ENCODE data around the gene PEAK3. TPM values are rescaled to one million over a fixed set of nuclear protein-coding genes. Genes with fewer than 3 reads are reported as not detected.

The PEAK3 gene
- polyA plus RNA-seq, 1 of the 3 experiments (the other 2 are of a cell fraction) = not detected

DNA sequence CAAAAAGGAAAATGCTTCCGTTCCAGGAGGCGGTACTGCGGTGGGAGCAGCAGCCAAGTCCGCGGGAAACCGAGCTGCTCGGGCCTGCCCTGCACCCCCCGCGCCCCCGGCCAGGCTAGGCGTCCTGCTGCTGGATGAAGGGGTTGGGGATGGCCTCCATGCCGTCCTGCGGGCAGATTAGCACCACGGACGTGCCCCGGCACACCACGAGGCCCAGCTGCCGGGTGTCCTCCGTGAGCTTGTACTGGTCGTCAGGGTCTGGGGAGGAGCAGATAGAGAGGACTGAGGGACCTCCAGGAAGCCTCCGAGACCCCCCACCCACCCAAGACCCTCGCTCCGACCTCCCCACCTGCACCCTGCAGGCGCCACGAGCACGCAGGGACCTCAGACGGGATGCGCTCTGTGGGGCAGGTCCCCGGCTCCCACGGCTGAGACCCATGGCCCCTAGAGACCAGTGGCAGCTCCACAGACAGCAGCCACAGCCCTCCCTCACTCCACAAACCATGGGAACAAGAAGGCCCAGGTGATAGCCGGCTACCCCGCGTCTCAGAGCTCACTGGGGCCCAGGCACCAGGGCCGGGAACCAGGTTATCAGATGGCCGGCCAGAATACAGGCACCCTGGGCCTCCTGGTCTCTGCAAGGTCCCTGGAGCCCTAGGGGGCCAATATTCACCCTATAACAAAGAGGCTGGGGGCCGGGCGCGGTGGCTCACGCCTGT is 39.7 kb upstream of the PEAK3 start:
- Histone ChIP-seq H3K36me3 (replicated peaks in 1 of 2; ENCODE audit: control insufficient read depth in 1 of 2, insufficient read depth in 2 of 2, low read length in 1 of 2) (peaks cover 3 to 21% of the 10 kb centered on the region in 2 experiments), H3K4me3 (ENCODE audit: low read depth in 2 of 2, low read length in 1 of 2) (no peak overlapping the region), H3K4me2 (no peak overlapping the region), H3K27ac (ENCODE audit: low read depth in 2 of 2, low read length in 1 of 2) (no peak overlapping the region), H3K4me1 (ENCODE audit: control insufficient read depth in 1 of 2, insufficient read depth in 2 of 2, low read depth in 1 of 2, low read length in 1 of 2) (no peaks in the 10 kb centered on the region; a peak in 2 of 4 replicates), H3K9me2 (no peaks in the 10 kb centered on the region), H3F3A (replicated peaks; ENCODE audit: insufficient read depth) (peaks cover 5% of the 10 kb centered on the region), H3K79me2 (ENCODE audit: insufficient read depth) (peaks cover 15% of the 10 kb centered on the region), H3K27me3 (ENCODE audit: insufficient read depth) (no peaks in the 10 kb centered on the region), H4K20me1 (ENCODE audit: insufficient read depth) (0 out of 2 replicates have a peak, but pooled peaks cover 5% of the 10 kb centered on the region), H2AFZ (ENCODE audit: low read depth) (no peak overlapping the region), H3K9ac (no peak overlapping the region), H3K9me3 (no peaks in the 10 kb centered on the region)
- ChIA-PET POLR2A (no interaction called here), CTCF (interaction anchor here (1.1 to 3.7 kb wide), 5 partner anchors 12 to 166 kb away, joined by 3 to 16 read pairs (median 3); no protein-coding TSS in a partner anchor)
- TF ChIP-seq, protein P1, sequence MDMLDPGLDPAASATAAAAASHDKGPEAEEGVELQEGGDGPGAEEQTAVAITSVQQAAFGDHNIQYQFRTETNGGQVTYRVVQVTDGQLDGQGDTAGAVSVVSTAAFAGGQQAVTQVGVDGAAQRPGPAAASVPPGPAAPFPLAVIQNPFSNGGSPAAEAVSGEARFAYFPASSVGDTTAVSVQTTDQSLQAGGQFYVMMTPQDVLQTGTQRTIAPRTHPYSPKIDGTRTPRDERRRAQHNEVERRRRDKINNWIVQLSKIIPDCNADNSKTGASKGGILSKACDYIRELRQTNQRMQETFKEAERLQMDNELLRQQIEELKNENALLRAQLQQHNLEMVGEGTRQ (IDR thresholded peaks at IDR 0.05; ENCODE audit: borderline replicate concordance, low read depth, low read length) = no peak
- no peak for TF ChIP-seq ELF1 (IDR thresholded peaks at IDR 0.05)
- TF ChIP-seq RXRA (IDR thresholded peaks at IDR 0.05; ENCODE audit: borderline replicate concordance, low read depth) = no peak
- TF ChIP-seq RAD21 (IDR thresholded peaks at IDR 0.05; ENCODE audit: low read length) = no peak
- TF ChIP-seq, protein P2, sequence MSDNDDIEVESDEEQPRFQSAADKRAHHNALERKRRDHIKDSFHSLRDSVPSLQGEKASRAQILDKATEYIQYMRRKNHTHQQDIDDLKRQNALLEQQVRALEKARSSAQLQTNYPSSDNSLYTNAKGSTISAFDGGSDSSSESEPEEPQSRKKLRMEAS (IDR thresholded peaks at IDR 0.05; ENCODE audit: low read depth) = no peak
- TF ChIP-seq, protein P3, sequence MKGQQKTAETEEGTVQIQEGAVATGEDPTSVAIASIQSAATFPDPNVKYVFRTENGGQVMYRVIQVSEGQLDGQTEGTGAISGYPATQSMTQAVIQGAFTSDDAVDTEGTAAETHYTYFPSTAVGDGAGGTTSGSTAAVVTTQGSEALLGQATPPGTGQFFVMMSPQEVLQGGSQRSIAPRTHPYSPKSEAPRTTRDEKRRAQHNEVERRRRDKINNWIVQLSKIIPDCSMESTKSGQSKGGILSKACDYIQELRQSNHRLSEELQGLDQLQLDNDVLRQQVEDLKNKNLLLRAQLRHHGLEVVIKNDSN (IDR thresholded peaks at IDR 0.05; ENCODE audit: borderline replicate concordance, low read depth) = no peak
- TF ChIP-seq, protein P4, sequence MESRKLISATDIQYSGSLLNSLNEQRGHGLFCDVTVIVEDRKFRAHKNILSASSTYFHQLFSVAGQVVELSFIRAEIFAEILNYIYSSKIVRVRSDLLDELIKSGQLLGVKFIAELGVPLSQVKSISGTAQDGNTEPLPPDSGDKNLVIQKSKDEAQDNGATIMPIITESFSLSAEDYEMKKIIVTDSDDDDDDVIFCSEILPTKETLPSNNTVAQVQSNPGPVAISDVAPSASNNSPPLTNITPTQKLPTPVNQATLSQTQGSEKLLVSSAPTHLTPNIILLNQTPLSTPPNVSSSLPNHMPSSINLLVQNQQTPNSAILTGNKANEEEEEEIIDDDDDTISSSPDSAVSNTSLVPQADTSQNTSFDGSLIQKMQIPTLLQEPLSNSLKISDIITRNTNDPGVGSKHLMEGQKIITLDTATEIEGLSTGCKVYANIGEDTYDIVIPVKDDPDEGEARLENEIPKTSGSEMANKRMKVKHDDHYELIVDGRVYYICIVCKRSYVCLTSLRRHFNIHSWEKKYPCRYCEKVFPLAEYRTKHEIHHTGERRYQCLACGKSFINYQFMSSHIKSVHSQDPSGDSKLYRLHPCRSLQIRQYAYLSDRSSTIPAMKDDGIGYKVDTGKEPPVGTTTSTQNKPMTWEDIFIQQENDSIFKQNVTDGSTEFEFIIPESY (IDR thresholded peaks at IDR 0.05; ENCODE audit: borderline replicate concordance, low read depth) = no peak
- 97% methylated on average over 19 of the region's 39 CpGs for WGBS (ENCODE audit: low lambda C conversion rate)
- no peak for DNase-seq

DNA sequence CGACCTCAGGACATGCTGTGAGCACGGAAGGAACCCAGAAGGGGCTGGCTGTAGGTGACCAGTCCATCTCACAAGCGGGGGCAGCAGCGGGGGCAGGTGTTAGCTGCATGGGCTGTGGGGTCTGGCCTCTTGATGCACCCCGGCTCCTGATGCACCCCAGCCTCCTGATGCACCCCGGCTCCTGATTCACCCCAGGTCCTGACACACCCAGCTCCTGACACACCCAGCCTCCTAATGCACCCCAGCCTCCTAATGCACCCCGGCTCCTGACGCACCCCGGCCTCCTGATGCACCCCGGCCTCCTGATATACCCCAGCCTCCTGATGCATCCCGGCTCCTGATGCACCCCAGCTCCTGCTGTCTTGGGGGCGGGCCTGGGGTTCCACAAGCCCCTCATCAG is 39.0 kb upstream of the PEAK3 start:
- Histone ChIP-seq H3K9ac (no peak overlapping the region), H3K4me2 (no peak overlapping the region), H3K9me3 (no peaks in the 10 kb centered on the region), H3K4me3 (ENCODE audit: low read depth in 2 of 2, low read length in 1 of 2) (no peak overlapping the region), H3K79me2 (ENCODE audit: insufficient read depth) (peaks cover 7% of the 10 kb centered on the region), H3K27ac (ENCODE audit: low read depth in 2 of 2, low read length in 1 of 2) (no peak overlapping the region), H3K4me1 (ENCODE audit: control insufficient read depth in 1 of 2, insufficient read depth in 2 of 2, low read depth in 1 of 2, low read length in 1 of 2) (peaks cover 0 to 2% of the 10 kb centered on the region in 2 experiments; a peak in 1 of 4 replicates), H3F3A (replicated peaks; ENCODE audit: insufficient read depth) (peaks cover 7% of the 10 kb centered on the region), H3K9me2 (no peaks in the 10 kb centered on the region), H2AFZ (ENCODE audit: low read depth) (no peak overlapping the region), H4K20me1 (ENCODE audit: insufficient read depth) (0 out of 2 replicates have a peak, but pooled peaks cover 3% of the 10 kb centered on the region), H3K36me3 (replicated peaks in 1 of 2; ENCODE audit: control insufficient read depth in 1 of 2, insufficient read depth in 2 of 2, low read length in 1 of 2) (peaks cover 3 to 21% of the 10 kb centered on the region in 2 experiments), H3K27me3 (ENCODE audit: insufficient read depth) (no peaks in the 10 kb centered on the region)
- TF ChIP-seq RCOR1 (IDR thresholded peaks at IDR 0.05; ENCODE audit: low read length) = no peak
- TF ChIP-seq RFX5 (IDR thresholded peaks at IDR 0.05; ENCODE audit: low read length) = no peak
- TF ChIP-seq, protein P5, sequence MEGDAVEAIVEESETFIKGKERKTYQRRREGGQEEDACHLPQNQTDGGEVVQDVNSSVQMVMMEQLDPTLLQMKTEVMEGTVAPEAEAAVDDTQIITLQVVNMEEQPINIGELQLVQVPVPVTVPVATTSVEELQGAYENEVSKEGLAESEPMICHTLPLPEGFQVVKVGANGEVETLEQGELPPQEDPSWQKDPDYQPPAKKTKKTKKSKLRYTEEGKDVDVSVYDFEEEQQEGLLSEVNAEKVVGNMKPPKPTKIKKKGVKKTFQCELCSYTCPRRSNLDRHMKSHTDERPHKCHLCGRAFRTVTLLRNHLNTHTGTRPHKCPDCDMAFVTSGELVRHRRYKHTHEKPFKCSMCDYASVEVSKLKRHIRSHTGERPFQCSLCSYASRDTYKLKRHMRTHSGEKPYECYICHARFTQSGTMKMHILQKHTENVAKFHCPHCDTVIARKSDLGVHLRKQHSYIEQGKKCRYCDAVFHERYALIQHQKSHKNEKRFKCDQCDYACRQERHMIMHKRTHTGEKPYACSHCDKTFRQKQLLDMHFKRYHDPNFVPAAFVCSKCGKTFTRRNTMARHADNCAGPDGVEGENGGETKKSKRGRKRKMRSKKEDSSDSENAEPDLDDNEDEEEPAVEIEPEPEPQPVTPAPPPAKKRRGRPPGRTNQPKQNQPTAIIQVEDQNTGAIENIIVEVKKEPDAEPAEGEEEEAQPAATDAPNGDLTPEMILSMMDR (IDR thresholded peaks at IDR 0.05) = no peak
- no peak for TF ChIP-seq CHD2 (IDR thresholded peaks at IDR 0.05; ENCODE audit: low read length, partially characterized antibody)
- TF ChIP-seq TAF1 (IDR thresholded peaks at IDR 0.05; ENCODE audit: borderline replicate concordance, low read depth, low read length) = no peak
- ChIA-PET CTCF (interaction anchor here (1.8 to 3.7 kb wide), 2 partner anchors 46 to 77 kb away, joined by 4 to 16 read pairs; no protein-coding TSS in a partner anchor), POLR2A (no interaction called here)
- no peak for DNase-seq
- WGBS (ENCODE audit: low lambda C conversion rate) = 62% methylated on average over 3 of the region's 12 CpGs

Measured in SK-N-SH (cell line).